Thoracic aorta (tissue), 2 donors: ENCODE measurements around the gene DAGLA. TPM values are rescaled to one million over a fixed set of nuclear protein-coding genes. Genes with fewer than 3 reads are reported as not detected.

Source experiments
- ATAC-seq: fragments of 150-250 bp; one replicate; pipeline ENCODE4 v1.8.0; 2017; ENCODE audit warnings: low read depth; ENCODE audit not compliant: insufficient number of reproducible peaks, low FRiP score
- DNase-seq: peaks from one replicate; pipeline ENCODE4 v3.0.0-alpha.2; 2020; ENCODE audit warnings: low spot score
- H3K27ac ChIP-seq, 2 donors: fragments of 200-600 bp; sonication (generic); 1 replicate in 1 of 2; 2 replicates in 1 of 2; pipeline ENCODE4 v1.5.1; 2016; ENCODE audit warnings: mild to moderate bottlenecking in 2 of 2, moderate library complexity in 2 of 2
- H3K27me3 ChIP-seq: fragments of 200-600 bp; sonication (generic); replicated peaks from 2 replicates; pipeline ENCODE4 v1.6.0; 2016; ENCODE audit warnings: mild to moderate bottlenecking; ENCODE audit not compliant: insufficient read depth
- H3K36me3 ChIP-seq: fragments of 200-600 bp; sonication (generic); one replicate; pipeline ENCODE4 v1.5.1; 2016
- H3K4me1 ChIP-seq, 2 donors: fragments of 200-600 bp; sonication (generic); 1 replicate in 1 of 2; 2 replicates in 1 of 2; pipeline versions ENCODE4 v1.5.1 to v1.6.0; 2016; ENCODE audit warnings: low read depth in 2 of 2, mild to moderate bottlenecking in 1 of 2; ENCODE audit not compliant: control insufficient read depth in 1 of 2
- H3K4me3 ChIP-seq: fragments of 200-600 bp; sonication (generic); 2 replicates; pipeline ENCODE4 v1.5.1; 2016; ENCODE audit warnings: mild to moderate bottlenecking
- H3K9me3 ChIP-seq: fragments of 200-600 bp; sonication (generic); 2 replicates; pipeline ENCODE4 v1.5.1; 2016
- total RNA-seq, 2 donors: library from RNA; depleted of rRNA; stranded (reverse); fragments of >200 nt; gene quantifications; one replicate each; pipeline versions ENCODE4 v1.1.0 to v1.2.3, GENCODE V29; 2016
- TF ChIP-seq, protein P1 (sequence below): fragments of 200-600 bp; sonication (generic); IDR thresholded peaks from one replicate; pipeline ENCODE4 v1.5.1; 2019; ENCODE audit warnings: antibody characterized with exemption

DAGLA gene
- total RNA-seq, 2 donors from 2014 or later, result 1.2 to 1.4 TPM

DNA sequence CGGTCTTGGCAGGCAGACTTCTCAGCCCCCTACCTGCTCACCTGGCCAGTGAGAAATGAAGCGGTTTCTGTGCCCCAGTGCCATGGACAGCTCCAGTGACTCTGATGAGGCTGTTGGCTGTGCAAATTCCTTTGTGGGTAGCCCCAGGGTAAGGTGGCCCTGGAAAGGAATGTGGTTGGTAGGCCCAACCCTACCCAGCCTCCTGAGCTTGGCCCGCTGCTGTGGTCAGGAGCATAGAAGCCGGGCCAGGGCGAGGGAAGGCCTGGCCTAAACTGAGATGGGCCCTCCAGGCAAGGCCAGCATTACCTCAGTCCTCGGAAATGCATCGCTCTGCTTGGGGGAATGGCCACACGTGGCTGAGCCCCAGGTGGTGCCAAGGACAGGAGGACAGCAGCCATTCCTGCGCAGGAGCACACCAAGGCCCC is 16.9 kb downstream of the DAGLA start:
- Histone ChIP-seq H3K9me3 (no peaks in the 10 kb centered on the region), H3K4me1 (peaks cover 7 to 36% of the 10 kb centered on the region in 2 donors), H3K36me3 (no peaks in the 10 kb centered on the region), H3K27ac (no peak overlapping the region), H3K27me3 (no peaks in the 10 kb centered on the region), H3K4me3 (no peak overlapping the region)
- DNase-seq, result no peak
- TF ChIP-seq, protein P1, sequence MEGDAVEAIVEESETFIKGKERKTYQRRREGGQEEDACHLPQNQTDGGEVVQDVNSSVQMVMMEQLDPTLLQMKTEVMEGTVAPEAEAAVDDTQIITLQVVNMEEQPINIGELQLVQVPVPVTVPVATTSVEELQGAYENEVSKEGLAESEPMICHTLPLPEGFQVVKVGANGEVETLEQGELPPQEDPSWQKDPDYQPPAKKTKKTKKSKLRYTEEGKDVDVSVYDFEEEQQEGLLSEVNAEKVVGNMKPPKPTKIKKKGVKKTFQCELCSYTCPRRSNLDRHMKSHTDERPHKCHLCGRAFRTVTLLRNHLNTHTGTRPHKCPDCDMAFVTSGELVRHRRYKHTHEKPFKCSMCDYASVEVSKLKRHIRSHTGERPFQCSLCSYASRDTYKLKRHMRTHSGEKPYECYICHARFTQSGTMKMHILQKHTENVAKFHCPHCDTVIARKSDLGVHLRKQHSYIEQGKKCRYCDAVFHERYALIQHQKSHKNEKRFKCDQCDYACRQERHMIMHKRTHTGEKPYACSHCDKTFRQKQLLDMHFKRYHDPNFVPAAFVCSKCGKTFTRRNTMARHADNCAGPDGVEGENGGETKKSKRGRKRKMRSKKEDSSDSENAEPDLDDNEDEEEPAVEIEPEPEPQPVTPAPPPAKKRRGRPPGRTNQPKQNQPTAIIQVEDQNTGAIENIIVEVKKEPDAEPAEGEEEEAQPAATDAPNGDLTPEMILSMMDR, result no peak
- no peak for ATAC-seq

DNA sequence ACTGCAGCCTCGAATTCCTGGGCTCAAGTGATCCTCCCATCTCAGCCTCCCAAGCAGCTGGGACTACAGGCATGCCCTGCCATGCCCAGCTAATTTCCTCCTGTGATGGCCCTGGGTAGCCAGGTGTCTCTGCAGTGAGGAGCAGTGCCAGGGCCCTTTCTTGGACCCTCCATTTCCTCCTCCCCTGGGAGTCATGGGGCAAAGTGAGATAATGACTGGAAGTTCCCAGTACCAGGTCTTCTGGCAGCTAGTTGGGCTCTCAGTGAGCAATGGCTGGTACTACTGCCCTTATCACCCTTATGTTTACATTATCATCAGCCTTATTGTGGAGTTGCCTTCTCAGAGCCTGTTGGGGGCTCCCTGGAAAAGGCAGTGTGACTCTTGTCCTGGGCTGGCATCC is 17.6 kb downstream of the DAGLA start:
- Histone ChIP-seq H3K27me3 (no peaks in the 10 kb centered on the region), H3K4me1 (peaks cover 7 to 36% of the 10 kb centered on the region in 2 donors), H3K27ac (no peak overlapping the region), H3K36me3 (no peaks in the 10 kb centered on the region), H3K4me3 (no peak overlapping the region), H3K9me3 (no peaks in the 10 kb centered on the region)
- DNase-seq (no peak), ATAC-seq (no peak)
- TF ChIP-seq, protein P1, result no peak

DNA sequence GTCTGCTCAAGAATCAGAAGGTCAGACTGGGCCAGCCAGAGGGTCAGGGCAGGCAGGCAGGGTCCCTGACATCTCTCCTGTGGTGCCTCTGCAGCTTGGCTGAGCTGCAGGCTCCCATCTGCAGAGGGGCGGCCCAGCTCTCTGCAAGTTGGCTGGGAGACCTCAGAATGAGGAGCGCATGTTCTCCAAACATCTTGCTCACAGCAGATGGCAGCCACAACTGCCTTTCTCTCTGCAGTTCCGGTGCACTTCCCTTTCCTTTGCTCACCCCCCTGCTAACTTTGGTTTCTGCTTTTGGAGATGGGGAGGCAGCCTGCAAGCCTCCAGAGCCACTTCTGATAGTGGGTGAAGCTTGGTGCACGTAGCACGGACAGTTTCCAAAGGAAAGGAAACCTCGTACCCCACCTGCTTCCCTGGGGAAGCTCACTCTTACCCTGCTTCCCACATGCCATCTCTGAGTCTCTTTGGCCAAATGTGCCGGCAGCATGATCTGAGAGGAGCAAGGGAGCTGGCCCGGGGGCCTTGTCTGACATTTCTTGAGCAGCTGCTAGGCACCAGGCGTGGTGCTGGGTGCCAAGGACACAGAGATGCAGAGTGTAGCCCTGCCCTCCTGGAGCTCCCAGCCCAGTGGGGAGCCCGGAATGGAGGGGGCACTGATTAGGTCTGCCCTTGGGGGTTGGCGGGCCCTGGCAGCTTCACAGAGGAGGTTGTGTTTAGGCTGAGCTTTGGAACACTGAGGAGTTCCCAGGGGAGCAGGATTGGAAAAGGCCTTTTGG is 18.2 kb downstream of the DAGLA start:
- TF ChIP-seq, protein P1, result no peak
- no peak for ATAC-seq
- Histone ChIP-seq H3K27me3 (no peaks in the 10 kb centered on the region), H3K9me3 (no peaks in the 10 kb centered on the region), H3K4me1 (peaks cover 7 to 36% of the 10 kb centered on the region in 2 donors), H3K4me3 (no peak overlapping the region), H3K27ac (no peak overlapping the region), H3K36me3 (no peaks in the 10 kb centered on the region)
- no peak for DNase-seq

DNA sequence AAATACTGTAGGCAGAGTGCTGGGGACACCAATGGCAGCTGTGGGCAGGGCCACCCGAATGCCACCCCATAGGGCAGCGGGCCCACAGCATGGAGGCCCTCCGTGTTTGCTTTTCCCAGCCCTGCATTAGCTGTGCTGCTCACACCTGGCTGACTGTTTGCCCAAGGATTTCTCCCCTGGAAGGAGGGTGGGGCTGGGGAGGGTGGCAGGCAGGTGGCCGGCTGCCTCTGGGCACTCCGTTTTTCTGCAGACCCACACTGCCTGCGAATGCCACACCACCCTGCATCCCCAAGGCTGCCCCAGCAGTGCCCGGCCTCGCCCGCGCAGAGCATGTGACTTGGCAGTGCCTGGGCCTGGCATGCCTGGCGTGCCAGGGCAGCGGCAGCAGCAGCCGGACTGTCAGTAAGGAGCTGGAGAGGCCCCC is 19.6 kb downstream of the DAGLA start:
- no peaks in the 10 kb centered on the region for H3K36me3 ChIP-seq
- no peaks in the 10 kb centered on the region for H3K27me3 ChIP-seq
- no peak overlapping the region for H3K27ac ChIP-seq
- H3K4me1 ChIP-seq, result peaks cover 7 to 29% of the 10 kb centered on the region in 2 donors
- H3K4me3 ChIP-seq, result no peak overlapping the region
- H3K9me3 ChIP-seq, result no peaks in the 10 kb centered on the region
- TF ChIP-seq, protein P1, result no peak
- ATAC-seq (no peak), DNase-seq (no peak)

DNA sequence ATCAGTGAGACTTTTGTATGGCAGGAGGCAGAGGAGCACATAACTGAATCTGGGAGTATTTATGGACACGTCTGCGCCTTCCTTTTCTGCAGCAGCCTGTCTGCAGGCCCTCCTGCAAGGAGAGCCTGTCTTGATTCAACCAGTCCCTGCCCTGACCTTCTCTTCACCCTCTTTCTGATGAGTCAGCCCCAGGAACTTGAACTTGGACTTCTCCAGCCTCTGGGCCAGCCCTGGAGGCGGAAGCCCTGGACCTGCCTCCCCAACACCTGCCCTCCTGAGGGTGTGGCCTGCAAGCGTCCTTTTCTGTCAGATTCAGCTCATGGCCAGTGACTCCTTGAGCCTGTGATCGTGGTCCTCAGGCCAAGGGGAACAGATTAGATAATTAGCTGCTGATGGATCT is 20.0 kb downstream of the DAGLA start:
- ATAC-seq (no peak), DNase-seq (no peak)
- Histone ChIP-seq H3K27ac (no peak overlapping the region), H3K36me3 (no peaks in the 10 kb centered on the region), H3K9me3 (no peaks in the 10 kb centered on the region), H3K4me1 (peaks cover 6 to 25% of the 10 kb centered on the region in 2 donors), H3K27me3 (no peaks in the 10 kb centered on the region), H3K4me3 (no peak overlapping the region)
- TF ChIP-seq, protein P1, result no peak
